Frontal cortex (tissue), 4 donors: ENCODE results near the gene ARFGAP2. TPM values are rescaled to one million over a fixed set of nuclear protein-coding genes. Genes with fewer than 3 reads are reported as not detected.
"Not testable (repeated sequence)": the region's sequence is repeated elsewhere in the genome, so short reads cannot be mapped to it uniquely, and the experiment has no call there.

Experiments
- DNase-seq, 2 donors: peaks; one replicate each; pipeline ENCODE4 v3.0.0; 2012; ENCODE audit warnings: low spot score in 2 of 2
- FAIRE-seq: peaks from 2 replicates; lab custom pipeline; 2012; peaks lifted over from hg19 to GRCh38; lab: Jason Lieb, UNC
- small RNA-seq: library from RNA; depleted of rRNA; stranded (forward); fragments of <200 nt; gene quantifications from one replicate; pipeline ENCODE3, GENCODE V24; 2014
- total RNA-seq: library from RNA; depleted of rRNA; stranded (reverse); fragments of >200 nt; gene quantifications from one replicate; pipeline ENCODE4 v1.2.3, GENCODE V29; 2014
- donor health status: control.
- donor health status: control.
- donor health status: control.

ARFGAP2 gene
- total RNA-seq, 1 donor from 2014 or later = 110 TPM

DNA sequence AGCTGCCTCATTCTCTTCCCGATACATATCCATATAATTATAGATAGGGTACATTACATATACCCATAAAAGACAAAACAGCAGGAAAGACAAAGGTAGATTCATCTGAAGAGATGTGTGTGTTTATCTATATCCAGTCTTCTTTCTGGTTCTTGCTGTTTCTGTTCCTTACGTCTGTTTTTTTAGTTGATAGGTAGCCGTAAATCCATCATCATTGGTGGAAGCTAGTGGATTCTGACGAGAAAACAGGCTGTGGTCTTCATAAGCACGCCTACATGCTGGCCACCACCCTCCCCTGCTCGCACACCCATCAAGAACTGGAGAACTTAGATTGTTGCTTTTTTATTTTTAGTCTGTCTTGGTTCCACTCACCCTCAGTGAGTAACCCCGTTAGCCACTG lies 51.6 kb downstream of the ARFGAP2 start:
- no peak for FAIRE-seq
- DNase-seq = no peak

DNA sequence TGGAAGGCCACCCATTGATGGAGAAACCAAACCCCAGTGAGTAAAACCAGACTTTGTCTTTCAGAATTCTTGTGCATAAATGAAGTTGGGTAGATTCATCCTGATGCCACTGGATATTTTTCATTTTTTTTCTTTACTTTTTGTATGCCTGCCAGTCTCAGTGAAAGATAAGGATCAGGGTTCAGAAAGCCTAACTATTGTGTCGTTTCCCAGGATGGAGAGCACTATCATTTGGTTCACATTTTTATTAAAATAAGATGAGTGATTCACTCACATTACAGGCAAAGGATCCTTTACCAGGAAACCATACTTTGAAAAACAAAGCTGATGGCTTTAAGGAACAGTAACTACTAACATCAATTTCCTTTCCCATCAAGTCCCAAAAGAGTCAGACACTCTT lies 52.0 kb downstream of the ARFGAP2 start:
- no peak for FAIRE-seq
- no peak for DNase-seq

DNA sequence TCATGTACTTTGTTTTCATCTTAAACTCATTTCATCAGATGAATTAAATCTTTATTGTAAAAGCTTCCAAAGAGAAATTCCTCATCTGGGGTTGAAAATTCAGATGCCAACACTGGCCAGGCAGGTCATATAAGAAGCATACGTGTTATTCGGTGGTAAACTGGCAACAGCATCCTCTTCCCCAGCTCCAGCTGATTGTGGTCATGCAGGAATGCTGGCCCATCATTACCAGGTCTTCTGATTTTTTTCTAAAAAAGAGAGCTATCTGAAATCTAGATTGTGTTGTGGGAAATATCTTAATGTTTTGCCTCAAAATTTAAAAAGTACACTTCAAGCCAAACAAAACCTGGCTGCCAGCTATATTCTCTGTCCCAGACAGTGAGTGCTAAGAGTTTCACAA lies 53.6 kb downstream of the ARFGAP2 start:
- FAIRE-seq (no peak), DNase-seq (no peak)

DNA sequence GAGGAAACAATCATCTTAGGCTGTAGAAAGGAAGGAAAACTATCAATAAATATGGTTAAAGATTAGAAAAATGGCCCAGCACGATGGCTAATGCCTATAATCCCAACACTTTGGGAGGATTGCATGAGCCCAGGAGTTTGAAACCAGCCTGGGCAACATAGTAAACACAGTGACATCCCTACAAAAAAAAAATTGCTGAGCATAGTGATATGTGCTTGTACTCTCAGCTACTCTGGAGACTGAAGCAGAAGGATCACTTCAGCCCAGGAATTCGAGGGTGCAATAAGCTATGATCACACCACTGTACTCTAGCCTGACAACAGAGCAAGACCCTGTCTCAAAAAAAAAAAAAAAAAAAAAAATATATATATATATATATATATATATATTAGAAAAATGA lies 54.9 kb downstream of the ARFGAP2 start:
- FAIRE-seq = no peak
- no peak for DNase-seq

DNA sequence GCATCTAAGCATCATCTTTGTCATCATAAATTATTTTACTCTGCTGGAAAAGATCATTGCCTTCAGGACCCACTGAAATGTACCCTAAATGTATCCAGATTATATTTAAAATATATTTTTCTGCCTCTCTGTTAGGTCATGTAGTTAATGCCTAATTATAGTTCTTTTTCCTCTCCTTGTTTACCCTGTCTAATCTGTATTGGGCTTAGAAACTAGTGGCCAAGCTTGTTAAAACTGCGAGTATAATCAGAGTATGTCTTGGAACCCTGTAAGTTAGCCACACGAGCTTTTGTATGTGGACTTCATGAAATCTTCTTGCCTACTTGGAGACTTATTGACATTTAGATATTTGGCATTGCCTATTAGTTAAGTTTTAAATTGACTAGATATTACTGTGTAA lies 55.6 kb downstream of the ARFGAP2 start:
- no peak for DNase-seq
- FAIRE-seq = no peak

DNA sequence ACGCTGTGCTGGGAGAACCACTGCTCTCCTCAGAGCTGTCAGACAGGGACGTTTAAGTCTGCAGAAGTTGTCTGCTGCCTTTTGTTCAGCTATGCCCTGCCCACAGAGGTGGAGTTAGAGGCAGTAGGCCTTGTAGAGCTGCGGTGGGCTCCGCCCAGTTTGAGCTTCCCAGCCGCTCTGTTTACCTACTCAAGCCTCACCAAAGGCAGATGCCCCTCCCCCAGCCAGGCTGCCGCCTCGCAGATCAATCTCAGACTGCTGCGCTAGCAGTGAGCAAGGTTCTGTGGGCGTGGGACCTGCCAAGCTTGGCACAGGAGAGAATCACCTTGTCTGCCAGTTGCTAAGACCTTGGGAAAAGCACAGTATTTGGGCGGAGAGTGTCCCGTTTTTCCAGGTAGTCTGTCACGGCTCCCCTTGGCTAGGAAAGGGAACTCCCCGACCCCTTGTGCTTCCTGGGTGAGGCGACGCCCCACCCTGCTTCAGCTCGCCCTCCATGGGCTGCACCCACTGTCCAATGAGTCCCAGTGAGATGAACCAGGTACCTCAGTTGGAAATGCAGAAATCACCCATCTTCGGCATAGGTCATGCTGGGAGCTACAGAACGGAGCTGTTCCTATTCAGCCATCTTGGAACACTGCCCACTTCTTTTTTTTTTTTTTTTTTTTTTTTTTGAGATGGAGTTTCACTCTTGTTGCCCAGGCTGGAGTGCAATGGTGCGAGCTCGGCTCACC lies 57.6 kb downstream of the ARFGAP2 start:
- not testable (repeated sequence) for DNase-seq, FAIRE-seq

Small RNA genes lying within 50 kb of the gene (small RNA-seq; reads per million reads assigned to genes)
- not detected for gene MIR6745

Other genes with a start within 250 kb of the ARFGAP2 start
- gene CSTPP1, start 240.1 kb downstream of the ARFGAP2 start, total RNA-seq = 46.5 TPM
- 2.0 TPM for gene PACSIN3, start 9.6 kb upstream of the ARFGAP2 start, total RNA-seq
- gene DDB2, start 38.1 kb upstream of the ARFGAP2 start, total RNA-seq = 8.2 TPM
- 21.2 TPM for gene ACP2, start 71.9 kb upstream of the ARFGAP2 start, total RNA-seq
- 8.2 TPM for gene NR1H3, start 81.1 kb upstream of the ARFGAP2 start, total RNA-seq
- gene MADD, start 93.3 kb upstream of the ARFGAP2 start, total RNA-seq = 53.8 TPM
- gene MYBPC3, start 175.8 kb upstream of the ARFGAP2 start, total RNA-seq = not detected
- 1.2 TPM for gene SPI1, start 201.7 kb upstream of the ARFGAP2 start, total RNA-seq
- gene SLC39A13, start 231.7 kb upstream of the ARFGAP2 start, total RNA-seq = 8.6 TPM
- gene PSMC3, start 249.6 kb upstream of the ARFGAP2 start, total RNA-seq = 104 TPM